ENCODE results near the gene USPL1. TPM values are rescaled to one million over a fixed set of nuclear protein-coding genes. Genes with fewer than 3 reads are reported as not detected.

USPL1 gene
- total and polyA plus RNA-seq, 3 donors from 2014 or later, result 36.0 to 52.0 (median 36.4) TPM

DNA sequence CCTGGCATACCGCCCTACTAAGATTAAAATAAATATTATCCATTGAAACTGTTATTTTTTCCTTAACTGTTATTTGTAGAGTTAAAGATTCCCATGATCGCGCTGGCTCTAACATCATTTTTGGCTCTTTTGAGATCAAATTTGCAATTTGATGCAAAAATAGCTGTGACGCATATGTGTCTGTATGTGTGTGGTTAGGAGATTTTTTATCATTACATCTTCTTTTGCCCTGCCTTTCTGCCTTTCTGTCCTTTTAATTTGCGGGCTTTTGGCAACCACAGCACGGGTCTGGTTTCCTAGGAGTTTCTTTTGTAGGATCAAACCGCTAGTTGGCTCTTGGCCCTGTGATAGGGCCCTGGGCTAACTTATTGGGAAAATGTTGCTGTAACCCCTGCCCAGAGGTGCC is 80.3 kb downstream of the USPL1 start:
- 44 to 62% methylated on average over 7 of the region's 7 CpGs for WGBS, 2 donors
- Histone ChIP-seq H3K36me3 (ENCODE audit: low read depth, missing control alignments) (no peaks in the 10 kb centered on the region), H3K9me3 (no peaks in the 10 kb centered on the region), H3K4me3 (no peak overlapping the region), H3K4me1 (peaks cover 11% of the 10 kb centered on the region), H3K27me3 (no peaks in the 10 kb centered on the region), H3K27ac (no peak overlapping the region)
- DNase-seq, result no peak
- TF ChIP-seq, protein P1, sequence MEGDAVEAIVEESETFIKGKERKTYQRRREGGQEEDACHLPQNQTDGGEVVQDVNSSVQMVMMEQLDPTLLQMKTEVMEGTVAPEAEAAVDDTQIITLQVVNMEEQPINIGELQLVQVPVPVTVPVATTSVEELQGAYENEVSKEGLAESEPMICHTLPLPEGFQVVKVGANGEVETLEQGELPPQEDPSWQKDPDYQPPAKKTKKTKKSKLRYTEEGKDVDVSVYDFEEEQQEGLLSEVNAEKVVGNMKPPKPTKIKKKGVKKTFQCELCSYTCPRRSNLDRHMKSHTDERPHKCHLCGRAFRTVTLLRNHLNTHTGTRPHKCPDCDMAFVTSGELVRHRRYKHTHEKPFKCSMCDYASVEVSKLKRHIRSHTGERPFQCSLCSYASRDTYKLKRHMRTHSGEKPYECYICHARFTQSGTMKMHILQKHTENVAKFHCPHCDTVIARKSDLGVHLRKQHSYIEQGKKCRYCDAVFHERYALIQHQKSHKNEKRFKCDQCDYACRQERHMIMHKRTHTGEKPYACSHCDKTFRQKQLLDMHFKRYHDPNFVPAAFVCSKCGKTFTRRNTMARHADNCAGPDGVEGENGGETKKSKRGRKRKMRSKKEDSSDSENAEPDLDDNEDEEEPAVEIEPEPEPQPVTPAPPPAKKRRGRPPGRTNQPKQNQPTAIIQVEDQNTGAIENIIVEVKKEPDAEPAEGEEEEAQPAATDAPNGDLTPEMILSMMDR (IDR thresholded peaks at IDR 0.05), result no peak
- TF ChIP-seq POLR2A (IDR thresholded peaks at IDR 0.05), result no peak
- intact Hi-C loops (cut with DNase I; ENCODE audit: low total_unique reads), result no loop called here

DNA sequence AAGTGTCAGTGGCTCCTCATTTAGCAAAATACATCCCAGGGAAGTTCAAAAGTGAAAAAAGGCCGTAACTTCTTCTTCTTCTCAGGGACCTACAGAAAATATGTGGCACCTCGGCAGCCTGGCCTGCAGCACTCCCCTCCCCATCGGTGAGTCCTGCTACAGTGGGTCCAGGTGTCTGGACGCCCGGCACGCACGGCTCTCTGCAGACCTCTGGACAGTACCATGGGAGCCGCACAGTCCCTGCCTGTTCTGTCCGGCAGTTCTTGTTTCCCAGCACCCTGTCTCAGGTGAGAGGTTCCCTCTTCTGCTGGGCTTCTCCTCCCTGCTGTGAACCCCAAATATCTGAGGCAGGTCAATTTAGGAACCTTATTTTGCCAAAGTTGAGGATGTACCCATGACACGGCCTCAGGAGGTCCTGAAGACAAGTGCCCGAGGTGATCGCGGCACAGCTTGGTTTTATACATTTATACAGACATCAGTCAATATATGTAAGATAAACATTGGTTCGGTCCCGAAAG is 80.8 kb downstream of the USPL1 start:
- WGBS, 2 donors, result 87 to 89% methylated on average over 15 of the region's 15 CpGs
- peaks cover 11% of the 10 kb centered on the region for H3K4me1 ChIP-seq
- H3K27me3 ChIP-seq, result no peaks in the 10 kb centered on the region
- intact Hi-C loops (cut with DNase I; ENCODE audit: low total_unique reads), result no loop called here
- TF ChIP-seq POLR2A (IDR thresholded peaks at IDR 0.05), result no peak
- TF ChIP-seq, protein P1 (IDR thresholded peaks at IDR 0.05), result no peak
- DNase-seq, result no peak
- no peak overlapping the region for H3K4me3 ChIP-seq
- no peaks in the 10 kb centered on the region for H3K9me3 ChIP-seq
- no peaks in the 10 kb centered on the region for H3K36me3 ChIP-seq (ENCODE audit: low read depth, missing control alignments)
- no peak overlapping the region for H3K27ac ChIP-seq

DNA sequence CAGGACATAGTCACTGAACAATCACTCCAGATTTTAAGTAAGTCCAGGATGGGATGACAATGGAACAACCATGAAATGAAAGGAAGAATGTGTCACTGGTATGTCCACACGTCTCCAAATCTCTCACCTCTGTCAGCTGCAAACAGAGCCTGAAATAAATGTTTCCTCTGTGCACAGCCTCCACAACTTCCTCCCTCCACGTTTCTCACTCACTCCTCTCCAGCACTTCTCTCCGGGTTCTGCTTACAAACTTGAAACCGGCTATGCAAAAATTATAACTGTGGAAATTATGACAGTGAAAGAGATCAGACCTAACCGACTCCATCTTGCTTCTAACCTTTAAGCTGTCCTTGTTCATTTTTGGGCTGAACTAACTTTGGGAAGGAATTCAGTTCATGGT is 82.6 kb downstream of the USPL1 start:
- no peak for DNase-seq
- no peak overlapping the region for H3K4me3 ChIP-seq
- TF ChIP-seq, protein P1 (IDR thresholded peaks at IDR 0.05), result no peak
- TF ChIP-seq POLR2A (IDR thresholded peaks at IDR 0.05), result no peak
- no peaks in the 10 kb centered on the region for H3K9me3 ChIP-seq
- H3K4me1 ChIP-seq, result peaks cover 11% of the 10 kb centered on the region
- intact Hi-C loops (cut with DNase I; ENCODE audit: low total_unique reads), result no loop called here
- no peaks in the 10 kb centered on the region for H3K36me3 ChIP-seq (ENCODE audit: low read depth, missing control alignments)
- no peak overlapping the region for H3K27ac ChIP-seq
- 82 to 84% methylated on average over 5 of the region's 5 CpGs for WGBS, 2 donors
- no peaks in the 10 kb centered on the region for H3K27me3 ChIP-seq

DNA sequence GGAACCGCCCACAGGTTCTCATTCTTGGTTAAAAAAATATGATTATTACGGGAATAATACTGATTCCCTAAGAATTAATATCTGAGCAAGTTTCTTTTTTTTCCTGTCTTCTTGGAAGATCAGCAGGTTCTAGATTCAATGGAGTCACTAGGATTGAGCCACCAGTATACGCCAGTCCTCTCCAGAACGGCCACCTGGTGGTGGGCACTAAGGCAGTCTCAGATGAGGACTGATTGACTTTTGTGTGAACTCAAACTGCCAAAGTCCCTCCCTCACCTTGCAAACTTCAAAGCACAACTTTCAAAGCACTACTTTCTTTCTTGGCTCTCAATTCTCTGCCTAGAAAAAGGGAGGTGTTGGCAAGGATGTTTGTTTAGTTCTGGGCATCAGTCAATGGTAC is 84.3 kb downstream of the USPL1 start:
- no peaks in the 10 kb centered on the region for H3K9me3 ChIP-seq
- H3K4me3 ChIP-seq, result no peak overlapping the region
- no peaks in the 10 kb centered on the region for H3K27me3 ChIP-seq
- WGBS, 2 donors, result 91 to 94% methylated on average over 4 of the region's 4 CpGs
- H3K36me3 ChIP-seq (ENCODE audit: low read depth, missing control alignments), result no peaks in the 10 kb centered on the region
- no peak overlapping the region for H3K27ac ChIP-seq
- intact Hi-C loops (cut with DNase I; ENCODE audit: low total_unique reads), result no loop called here
- DNase-seq, result no peak
- no peak for TF ChIP-seq POLR2A (IDR thresholded peaks at IDR 0.05)
- TF ChIP-seq, protein P1 (IDR thresholded peaks at IDR 0.05), result no peak
- peaks cover 11% of the 10 kb centered on the region for H3K4me1 ChIP-seq

DNA sequence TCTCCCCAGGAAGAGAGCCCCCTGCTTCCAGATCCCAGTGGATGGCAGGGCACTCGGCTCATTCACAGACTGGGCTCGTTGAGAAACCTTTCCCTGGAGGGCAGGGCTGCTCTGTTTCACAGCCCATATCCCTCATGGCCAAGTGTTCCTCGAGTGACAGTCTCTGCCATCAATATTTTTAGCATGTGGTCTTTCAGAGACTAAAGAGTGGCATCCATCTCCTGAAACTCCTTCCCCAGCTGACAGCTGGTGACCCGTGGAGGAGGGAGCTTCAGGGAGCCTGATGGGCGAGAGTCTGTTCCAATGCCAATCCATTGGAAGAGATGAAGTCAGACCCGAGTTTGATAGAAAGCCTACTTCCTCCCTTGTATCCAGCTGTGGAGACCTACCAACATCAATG is 86.9 kb downstream of the USPL1 start:
- no peak for DNase-seq
- no peaks in the 10 kb centered on the region for H3K9me3 ChIP-seq

More for the DNA sequence above, 86.9 kb downstream of the USPL1 start:
- Histone ChIP-seq H3K4me3 (no peak overlapping the region), H3K27ac (no peak overlapping the region), H3K4me1 (no peaks in the 10 kb centered on the region), H3K36me3 (ENCODE audit: low read depth, missing control alignments) (no peaks in the 10 kb centered on the region), H3K27me3 (no peaks in the 10 kb centered on the region)
- 84 to 88% methylated on average over 5 to 6 of the region's 6 CpGs for WGBS, 2 donors
- intact Hi-C loops (cut with DNase I; ENCODE audit: low total_unique reads), result no loop called here
- TF ChIP-seq, protein P1 (IDR thresholded peaks at IDR 0.05), result no peak
- no peak for TF ChIP-seq POLR2A (IDR thresholded peaks at IDR 0.05)

Measured in testis (tissue), 3 donors.